Thoracic aorta (tissue), 2 donors: ENCODE measurements around the gene KANSL1L. TPM values are rescaled to one million over a fixed set of nuclear protein-coding genes. Genes with fewer than 3 reads are reported as not detected.

Source experiments
- ATAC-seq: fragments of 150-250 bp; one replicate; pipeline ENCODE4 v1.8.0; 2017; ENCODE audit warnings: low read depth; ENCODE audit not compliant: insufficient number of reproducible peaks, low FRiP score
- DNase-seq: peaks from one replicate; pipeline ENCODE4 v3.0.0-alpha.2; 2020; ENCODE audit warnings: low spot score
- H3K27ac ChIP-seq, 2 donors: fragments of 200-600 bp; sonication (generic); 1 replicate in 1 of 2; 2 replicates in 1 of 2; pipeline ENCODE4 v1.5.1; 2016; ENCODE audit warnings: mild to moderate bottlenecking in 2 of 2, moderate library complexity in 2 of 2
- H3K27me3 ChIP-seq: fragments of 200-600 bp; sonication (generic); replicated peaks from 2 replicates; pipeline ENCODE4 v1.6.0; 2016; ENCODE audit warnings: mild to moderate bottlenecking; ENCODE audit not compliant: insufficient read depth
- H3K36me3 ChIP-seq: fragments of 200-600 bp; sonication (generic); one replicate; pipeline ENCODE4 v1.5.1; 2016
- H3K4me1 ChIP-seq, 2 donors: fragments of 200-600 bp; sonication (generic); 1 replicate in 1 of 2; 2 replicates in 1 of 2; pipeline versions ENCODE4 v1.5.1 to v1.6.0; 2016; ENCODE audit warnings: low read depth in 2 of 2, mild to moderate bottlenecking in 1 of 2; ENCODE audit not compliant: control insufficient read depth in 1 of 2
- H3K4me3 ChIP-seq: fragments of 200-600 bp; sonication (generic); 2 replicates; pipeline ENCODE4 v1.5.1; 2016; ENCODE audit warnings: mild to moderate bottlenecking
- H3K9me3 ChIP-seq: fragments of 200-600 bp; sonication (generic); 2 replicates; pipeline ENCODE4 v1.5.1; 2016
- CTCF ChIP-seq: fragments of 200-600 bp; sonication (generic); IDR thresholded peaks from one replicate; pipeline ENCODE4 v1.5.1; 2019; ENCODE audit warnings: antibody characterized with exemption
- total RNA-seq, 2 donors: library from RNA; depleted of rRNA; stranded (reverse); fragments of >200 nt; gene quantifications; one replicate each; pipeline versions ENCODE4 v1.1.0 to v1.2.3, GENCODE V29; 2016

KANSL1L gene
- total RNA-seq, 2 donors from 2014 or later, result 35.1 to 77.2 TPM

GRCh38 chr2:210197720-210198119, 26.5 kb upstream of the KANSL1L start:
- Histone ChIP-seq H3K36me3 (peaks cover 17% of the 10 kb centered on the region), H3K4me3 (no peak overlapping the region), H3K4me1 (peaks cover 6 to 7% of the 10 kb centered on the region in 2 donors), H3K27me3 (no peaks in the 10 kb centered on the region), H3K9me3 (no peaks in the 10 kb centered on the region), H3K27ac (no peak overlapping the region)
- ATAC-seq (no peak), DNase-seq (no peak)
- no peak for TF ChIP-seq CTCF

- Histone ChIP-seq H3K36me3 (peaks cover 7% of the 10 kb centered on the region), H3K4me3 (no peak overlapping the region), H3K4me1 (peaks cover 6 to 7% of the 10 kb centered on the region in 2 donors), H3K27me3 (no peaks in the 10 kb centered on the region), H3K9me3 (no peaks in the 10 kb centered on the region), H3K27ac (no peak overlapping the region)
- ATAC-seq (no peak), DNase-seq (no peak)
- peak; percentile 46 for TF ChIP-seq CTCF
These were observed 24.1 kb upstream of the KANSL1L start for GRCh38 chr2:210195101-210195852.

GRCh38 chr2:210190345-210190744, 19.1 kb upstream of the KANSL1L start:
- no peak for ATAC-seq
- H3K27me3 ChIP-seq, result no peaks in the 10 kb centered on the region

GRCh38 chr2:210189452-210190138, 18.4 kb upstream of the KANSL1L start:
- Histone ChIP-seq H3K27me3 (no peaks in the 10 kb centered on the region), H3K9me3 (peaks cover 10% of the 10 kb centered on the region), H3K36me3 (peaks cover 20% of the 10 kb centered on the region), H3K4me3 (no peak overlapping the region), H3K27ac (no peak overlapping the region), H3K4me1 (no peaks in the 10 kb centered on the region)
- TF ChIP-seq CTCF, result no peak
- ATAC-seq (no peak), DNase-seq (no peak)

More at GRCh38 chr2:210190345-210190744, 19.1 kb upstream of the KANSL1L start:
- DNase-seq, result no peak
- H3K9me3 ChIP-seq, result peaks cover 3% of the 10 kb centered on the region
- no peak overlapping the region for H3K27ac ChIP-seq
- peaks cover 19% of the 10 kb centered on the region for H3K36me3 ChIP-seq
- no peak overlapping the region for H3K4me3 ChIP-seq
- no peak for TF ChIP-seq CTCF
- peaks cover 4 to 7% of the 10 kb centered on the region in 2 donors for H3K4me1 ChIP-seq

- Histone ChIP-seq H3K27me3 (no peaks in the 10 kb centered on the region), H3K36me3 (peaks cover 25% of the 10 kb centered on the region), H3K4me3 (no peak overlapping the region), H3K4me1 (no peaks in the 10 kb centered on the region), H3K9me3 (peaks cover 17% of the 10 kb centered on the region), H3K27ac (no peak overlapping the region)
- DNase-seq (no peak), ATAC-seq (no peak)
- no peak for TF ChIP-seq CTCF
These were observed 17.5 kb upstream of the KANSL1L start for GRCh38 chr2:210188755-210189154.
